GM12878 (cell line): Measurements from ENCODE around the gene XPNPEP2. TPM values are rescaled to one million over a fixed set of nuclear protein-coding genes. Genes with fewer than 3 reads are reported as not detected.

Experiments
- ATAC-seq: fragments of 200-7000 bp; cut with Tn5 transposase; 3 replicates; pipeline ENCODE4 v1.9.1; 2020; ENCODE audit warnings: mild to moderate bottlenecking, moderate library complexity
- BruUV-seq: library from RNA; stranded (reverse); fragments of 400-500 nt; replicated peaks from 2 replicates; lab custom pipeline; 2021; lab: Mats Ljungman, UMichigan
- CTCF ChIA-PET: fragments of 300-600 bp; sonication (Branson Sonifier 250); formaldehyde crosslinking; extraction: SDS; loops from one replicate; lab custom pipeline; 2021; ENCODE audit warnings: inconsistent platforms; lab: Yijun Ruan, JAX
- POLR2A ChIA-PET: fragments of 350-600 bp; formaldehyde crosslinking; extraction: SDS; loops from one replicate; lab custom pipeline; 2021; ENCODE audit warnings: inconsistent platforms; lab: Charles Lee
- RAD21 ChIA-PET: fragments of 300-600 bp; sonication (Branson Sonifier 250); formaldehyde crosslinking; loops from one replicate; lab custom pipeline; 2023; ENCODE audit warnings: antibody characterized with exemption; ENCODE audit not compliant: unreplicated experiment; lab: Charles Lee
- SMC1A ChIA-PET: fragments of 300-600 bp; sonication (Branson Sonifier 250); formaldehyde crosslinking; loops from one replicate; lab custom pipeline; 2023; ENCODE audit not compliant: unreplicated experiment, uncharacterized antibody; lab: Charles Lee
- DNase-seq: peaks from one replicate; pipeline ENCODE4 v3.0.0-alpha.2; 2011; ENCODE audit warnings: low read depth, low spot score
- FAIRE-seq: peaks from 3 replicates; lab custom pipeline; 2011; peaks lifted over from hg19 to GRCh38; lab: Jason Lieb, UNC
- H2AFZ ChIP-seq: 2 replicates; pipeline ENCODE4 v1.6.0; 2011; ENCODE audit warnings: low read depth, low read length, control low read depth; ENCODE audit not compliant: control insufficient read depth
- H3K27ac ChIP-seq: 2 replicates; pipeline ENCODE4 v1.5.1; 2011; ENCODE audit warnings: control low read depth; ENCODE audit not compliant: control insufficient read depth, insufficient read depth
- H3K27me3 ChIP-seq, 2 experiments: replicated peaks in 1 of 2; 2 replicates each; pipeline versions ENCODE4 v1.6.0 to v1.6.1; 2011; ENCODE audit warnings: low read length in 1 of 2; ENCODE audit not compliant: control insufficient read depth in 2 of 2, insufficient read depth in 2 of 2
- H3K36me3 ChIP-seq, 2 experiments: 2 replicates each; pipeline ENCODE4 v1.5.1; 2011; ENCODE audit warnings: low read length in 1 of 2; ENCODE audit not compliant: control insufficient read depth in 2 of 2, insufficient read depth in 2 of 2
- H3K4me1 ChIP-seq: 2 replicates; pipeline ENCODE4 v1.6.1; 2011; ENCODE audit warnings: mild to moderate bottlenecking, low read length, moderate library complexity, mixed read lengths; ENCODE audit not compliant: control insufficient read depth, insufficient read depth
- H3K4me2 ChIP-seq: 2 replicates; pipeline ENCODE4 v1.6.0; 2011; ENCODE audit warnings: control low read depth; ENCODE audit not compliant: control insufficient read depth, insufficient read depth
- H3K4me3 ChIP-seq: fragments of 200-600 bp; sonication (generic); 2 replicates; pipeline ENCODE4 v1.5.1; 2016
- H3K79me2 ChIP-seq: 2 replicates; pipeline ENCODE4 v1.6.0; 2011; ENCODE audit warnings: low read length; ENCODE audit not compliant: control insufficient read depth, insufficient read depth
- H3K9ac ChIP-seq: 2 replicates; pipeline ENCODE4 v1.8.0; 2011; ENCODE audit warnings: low read length, control low read depth, mixed read lengths; ENCODE audit not compliant: control insufficient read depth, insufficient read depth
- H3K9me3 ChIP-seq: replicated peaks from 3 replicates; pipeline ENCODE4 v1.5.1; 2011; ENCODE audit warnings: mild to moderate bottlenecking, low read length; ENCODE audit not compliant: control insufficient read depth, insufficient read depth
- H4K20me1 ChIP-seq: 2 replicates; pipeline ENCODE4 v1.6.0; 2011; ENCODE audit not compliant: control insufficient read depth, insufficient read depth
- BRCA1 ChIP-seq: IDR thresholded peaks from 2 replicates; pipeline ENCODE4 v1.6.1; 2011; ENCODE audit warnings: low read depth, low read length, improper control_type of control experiment
- CHD2 ChIP-seq: IDR thresholded peaks from 2 replicates; pipeline ENCODE4 v1.6.1; 2011; ENCODE audit warnings: low read depth, low read length, improper control_type of control experiment, borderline replicate concordance
- EGR1 ChIP-seq, 2 experiments: IDR thresholded peaks; 1 replicate in 1 of 2; 2 replicates in 1 of 2; pipeline ENCODE4 v1.6.1; 2011 to 2012; ENCODE audit warnings: low read depth in 2 of 2, low read length in 2 of 2, borderline replicate concordance in 1 of 2, mild to moderate bottlenecking in 1 of 2, moderate library complexity in 1 of 2
- IKZF1 ChIP-seq: fragments of 450-650 bp; conservative IDR thresholded peaks from 2 replicates; pipeline ENCODE4 v1.6.1; 2017; ENCODE audit warnings: antibody characterized with exemption, mild to moderate bottlenecking
- IRF4 ChIP-seq: IDR thresholded peaks from 2 replicates; pipeline ENCODE4 v1.6.1; 2011; ENCODE audit warnings: low read depth, low read length
- MLLT1 ChIP-seq: fragments of 450-650 bp; IDR thresholded peaks from 2 replicates; pipeline ENCODE4 v1.6.1; 2016; ENCODE audit warnings: mild to moderate bottlenecking
- MTA3 ChIP-seq: IDR thresholded peaks from 2 replicates; pipeline ENCODE4 v1.6.1; 2012; ENCODE audit warnings: low read length, inconsistent platforms, borderline replicate concordance
- PKNOX1 ChIP-seq: fragments of 450-650 bp; IDR thresholded peaks from 2 replicates; pipeline ENCODE4 v1.6.1; 2016; ENCODE audit warnings: mild to moderate bottlenecking
- RELA ChIP-seq: fragments of 450-650 bp; IDR thresholded peaks from 2 replicates; pipeline ENCODE4 v1.8.0; 2014; ENCODE audit warnings: borderline replicate concordance; ENCODE audit not compliant: partially characterized antibody
- RUNX3 ChIP-seq: IDR thresholded peaks from 2 replicates; pipeline ENCODE4 v1.6.1; 2012; ENCODE audit warnings: low read length, inconsistent platforms
- SIX5 ChIP-seq: IDR thresholded peaks from 2 replicates; pipeline ENCODE4 v1.6.1; 2011; ENCODE audit warnings: mild to moderate bottlenecking, low read depth, low read length, moderate library complexity; ENCODE audit not compliant: severe bottlenecking
- SPI1 ChIP-seq: IDR thresholded peaks from 2 replicates; pipeline ENCODE4 v1.6.1; 2011; ENCODE audit warnings: low read depth, mild to moderate bottlenecking, low read length, moderate library complexity, borderline replicate concordance; ENCODE audit not compliant: insufficient read depth
- SUPT20H ChIP-seq: IDR thresholded peaks from 2 replicates; pipeline ENCODE4 v1.6.1; 2011; ENCODE audit warnings: low read depth, mild to moderate bottlenecking, low read length, moderate library complexity, borderline replicate concordance; ENCODE audit not compliant: control insufficient read depth
- TAF1 ChIP-seq: IDR thresholded peaks from 2 replicates; pipeline ENCODE4 v1.6.1; 2011; ENCODE audit warnings: mild to moderate bottlenecking, low read depth, low read length, borderline replicate concordance
- YY1 ChIP-seq: IDR thresholded peaks from 2 replicates; pipeline ENCODE4 v1.6.1; 2011; ENCODE audit warnings: low read depth, mild to moderate bottlenecking, low read length
- WGBS: methylation state at CpG from one replicate; pipeline ENCODE4 v1.1.6; 2016; ENCODE audit warnings: low lambda C conversion rate; ENCODE audit not compliant: insufficient replicate concordance, insufficient coverage; ENCODE audit errors: missing lambda C conversion rate; 5-methylcytosine and 5-hydroxymethylcytosine counted together
- in situ Hi-C: fragments of 300-500 bp; cut with MboI; formaldehyde crosslinking; loops from 9 replicates; pipeline ENCODE4 v1.14.3; 2018; ENCODE audit warnings: mixed read lengths
- intact Hi-C: fragments of 100-400 bp; cut with micrococcal nuclease; formaldehyde crosslinking; loops from one replicate; pipeline ENCODE4 v1.14.2; 2022; ENCODE audit not compliant: unreplicated experiment
- polyA plus RNA-seq, 11 experiments: library from polyadenylated mRNA; depleted of rRNA in 4 of 11; unstranded in 6 of 11; stranded (reverse) in 5 of 11; fragments of >200 nt; fragmentation: Nextera tagmentation in 4 of 11; fragmentation: Illumina TruSeq in 1 of 11; extraction: Ambion mirVana in 4 of 11; extraction: Trizol in 1 of 11; gene quantifications; 1 replicate in 1 of 11; 2 replicates in 10 of 11; pipeline versions ENCODE4 v1.2.1 to v1.2.3, GENCODE V29; 2011 to 2016; ENCODE audit warnings: inconsistent platforms in 2 of 11, missing spikeins in 2 of 11, low read depth in 1 of 11
- total RNA-seq, 4 experiments: library from RNA; depleted of rRNA in 3 of 4; stranded (reverse); fragments of >200 nt in 3 of 4; fragmentation: Illumina TruSeq in 1 of 4; extraction: Trizol in 1 of 4; gene quantifications; 2 replicates each; pipeline versions ENCODE4 v1.2.1 to v1.2.3, GENCODE V29; 2013 to 2021

The XPNPEP2 gene
- total and polyA plus RNA-seq, 10 of the 15 experiments (the other 5 are each of a cell fraction or from before 2014, with no cell fraction given), result 0.04 to 0.37 (median 0.15) TPM

- no peak for TF ChIP-seq PKNOX1
- no peak for TF ChIP-seq RELA
- no peak for TF ChIP-seq MLLT1
- no peak for TF ChIP-seq TAF1
Measured at GRCh38 chrX:129760155-129760554, 21.4 kb downstream of the XPNPEP2 start (continued).

- H3K27ac ChIP-seq, result no peak overlapping the region
Measured at GRCh38 chrX:129760981-129761380, 22.2 kb downstream of the XPNPEP2 start.

More at GRCh38 chrX:129760981-129761380, 22.2 kb downstream of the XPNPEP2 start:
- Histone ChIP-seq H3K4me3 (no peak overlapping the region), H3K9me3 (no peaks in the 10 kb centered on the region), H4K20me1 (no peaks in the 10 kb centered on the region), H2AFZ (no peak overlapping the region), H3K27me3 (no peaks in the 10 kb centered on the region), H3K4me1 (peaks cover 29% of the 10 kb centered on the region), H3K9ac (no peak overlapping the region), H3K36me3 (no peaks in the 10 kb centered on the region), H3K79me2 (no peaks in the 10 kb centered on the region), H3K4me2 (no peak overlapping the region)
- FAIRE-seq (no peak), ATAC-seq (no peak), DNase-seq (no peak)
- 75% methylated on average over 6 of the region's 6 CpGs for WGBS
- in situ Hi-C loops (no loop called here), intact Hi-C loops (no loop called here)
- ChIA-PET CTCF (interaction anchor here (6.9 kb wide), 1 partner anchor 62 kb away, joined by 80 read pairs; no protein-coding TSS in a partner anchor), POLR2A (no interaction called here), RAD21 (interaction anchor here (2.7 kb wide), 1 partner anchor 11 kb away, joined by 15 read pairs; no protein-coding TSS in a partner anchor), SMC1A (interaction anchor here (6.0 kb wide), 1 partner anchor 21 kb away, joined by 58 read pairs; the partner anchor contains the start of gene SASH3)
- TF ChIP-seq IRF4 (no peak), CHD2 (no peak), SPI1 (no peak), MTA3 (no peak), RUNX3 (no peak), YY1 (no peak), SUPT20H (no peak), IKZF1 (no peak), SIX5 (no peak), BRCA1 (no peak), EGR1 (IDR thresholded peaks at IDR 0.05; ENCODE audit: borderline replicate concordance in 1 of 2, low read depth in 2 of 2, low read length in 2 of 2) (no peak)
- no TSS peak for BruUV-seq
